DND-41 (cell line): ENCODE data around the gene CDCA3.

ENCODE experiments used
- ATAC-seq: fragments of 200-7000 bp; cut with Tn5 transposase; 3 replicates; pipeline ENCODE4 v1.9.1; 2021; ENCODE audit warnings: low read depth; ENCODE audit not compliant: insufficient read depth
- DNase-seq: peaks from one replicate; pipeline ENCODE4 v3.0.0-alpha.2; 2020
- H2AFZ ChIP-seq: 2 replicates; pipeline ENCODE4 v1.6.0; 2012; ENCODE audit warnings: low read depth, low read length
- H3K27ac ChIP-seq: 2 replicates; pipeline ENCODE4 v1.5.1; 2012; ENCODE audit warnings: low read length, inconsistent platforms
- H3K27me3 ChIP-seq: fragments of 200-600 bp; sonication (generic); 2 replicates; pipeline ENCODE4 v1.6.0; 2012; ENCODE audit warnings: low read length, mild to moderate bottlenecking, inconsistent platforms; ENCODE audit not compliant: insufficient read depth, poor library complexity
- H3K36me3 ChIP-seq: 2 replicates; pipeline ENCODE4 v1.5.1; 2012; ENCODE audit warnings: low read length, inconsistent platforms; ENCODE audit not compliant: insufficient read depth
- H3K4me1 ChIP-seq: 2 replicates; pipeline ENCODE4 v1.5.1; 2012; ENCODE audit warnings: mild to moderate bottlenecking, low read length; ENCODE audit not compliant: insufficient read depth
- H3K4me2 ChIP-seq: 2 replicates; pipeline ENCODE4 v1.6.0; 2012; ENCODE audit warnings: mild to moderate bottlenecking, moderate library complexity, low read length, inconsistent platforms; ENCODE audit not compliant: insufficient read depth
- H3K4me3 ChIP-seq, 2 experiments: fragments of 200-600 bp in 1 of 2; shearing (Covaris generic) in 1 of 2; 2 replicates each; pipeline ENCODE4 v1.5.1; 2012 to 2016; ENCODE audit warnings: inconsistent platforms in 2 of 2, low read length in 2 of 2, mild to moderate bottlenecking in 2 of 2, low read depth in 1 of 2, moderate library complexity in 1 of 2
- H3K79me2 ChIP-seq: 2 replicates; pipeline ENCODE4 v1.6.0; 2012; ENCODE audit warnings: low read length, inconsistent platforms; ENCODE audit not compliant: insufficient read depth
- H3K9ac ChIP-seq: 2 replicates; pipeline ENCODE4 v1.6.0; 2012; ENCODE audit warnings: low read depth, mild to moderate bottlenecking, inconsistent platforms, low read length, moderate library complexity
- H3K9me3 ChIP-seq: 2 replicates; pipeline ENCODE4 v1.5.1; 2012; ENCODE audit warnings: low read length, moderate library complexity, mild to moderate bottlenecking, inconsistent platforms; ENCODE audit not compliant: insufficient read depth, severe bottlenecking
- H4K20me1 ChIP-seq: 2 replicates; pipeline ENCODE4 v1.6.0; 2012; ENCODE audit warnings: low read length; ENCODE audit not compliant: insufficient read depth
- CTCF ChIP-seq: IDR thresholded peaks from 2 replicates; pipeline ENCODE4 v1.5.1; 2012; ENCODE audit warnings: borderline replicate concordance, low read length, moderate library complexity, mild to moderate bottlenecking; ENCODE audit not compliant: poor library complexity, severe bottlenecking; ENCODE audit errors: extremely low read depth
- EZH2 ChIP-seq: IDR thresholded peaks from 3 replicates; pipeline ENCODE4 v1.6.1; 2012; ENCODE audit warnings: borderline replicate concordance, low read depth, mild to moderate bottlenecking, moderate library complexity, low read length, inconsistent platforms; ENCODE audit not compliant: severe bottlenecking

The CDCA3 gene

GRCh38 chr12:6849976-6850560 is 1.0 kb downstream of the CDCA3 start:
- Histone ChIP-seq H3K27ac (peak overlapping the region; percentile 99), H3K4me1 (peaks cover 37% of the 10 kb centered on the region), H3K36me3 (peaks cover 57% of the 10 kb centered on the region), H3K9ac (peak overlapping the region; percentile 81), H4K20me1 (peaks cover 27% of the 10 kb centered on the region), H3K4me2 (peak overlapping the region; percentile 95), H2AFZ (no peak overlapping the region), H3K27me3 (no peaks in the 10 kb centered on the region), H3K9me3 (no peaks in the 10 kb centered on the region), H3K4me3 (peak overlapping the region; percentile 73 to 87), H3K79me2 (peaks cover 49% of the 10 kb centered on the region)
- TF ChIP-seq EZH2 (no peak), CTCF (no peak)
- DNase-seq (no peak), ATAC-seq (no peak)

GRCh38 chr12:6849427-6849826 is 1.7 kb downstream of the CDCA3 start:
- H3K79me2 ChIP-seq: peaks cover 43% of the 10 kb centered on the region

GRCh38 chr12:6847676-6848075 is 3.4 kb downstream of the CDCA3 start:
- Histone ChIP-seq H3K79me2 (peaks cover 26% of the 10 kb centered on the region), H3K4me3 (no peak overlapping the region), H3K27ac (no peak overlapping the region), H4K20me1 (peaks cover 7% of the 10 kb centered on the region; the same call in 1 of the 2 replicates), H3K36me3 (peaks cover 45% of the 10 kb centered on the region), H3K4me2 (no peak overlapping the region), H3K27me3 (no peaks in the 10 kb centered on the region), H3K9ac (no peak overlapping the region), H3K4me1 (peaks cover 21% of the 10 kb centered on the region), H3K9me3 (no peaks in the 10 kb centered on the region), H2AFZ (no peak overlapping the region)
- ATAC-seq (no peak), DNase-seq (no peak)
- TF ChIP-seq EZH2: no peak
- TF ChIP-seq CTCF: no peak

More at GRCh38 chr12:6849427-6849826, 1.7 kb downstream of the CDCA3 start:
- no peak overlapping the region for H2AFZ ChIP-seq
- peak overlapping the region; percentile 81; the same call in 1 of the 2 replicates for H3K9ac ChIP-seq
- peak overlapping the region; percentile 95 for H3K4me2 ChIP-seq
- ATAC-seq: no peak
- TF ChIP-seq EZH2: no peak
- TF ChIP-seq CTCF: no peak
- no peak overlapping the region for H3K27ac ChIP-seq
- DNase-seq: no peak
- peaks cover 52% of the 10 kb centered on the region for H3K36me3 ChIP-seq
- H3K27me3 ChIP-seq: no peaks in the 10 kb centered on the region
- H3K9me3 ChIP-seq: no peaks in the 10 kb centered on the region
- H4K20me1 ChIP-seq: peaks cover 22% of the 10 kb centered on the region
- H3K4me1 ChIP-seq: peaks cover 37% of the 10 kb centered on the region
- peak overlapping the region in 1 of 2 experiments; percentile 87; a peak in 2 of 4 replicates for H3K4me3 ChIP-seq
